ENCODE measurements around the gene MARS1. TPM values are rescaled to one million over a fixed set of nuclear protein-coding genes. Genes with fewer than 3 reads are reported as not detected.

The MARS1 gene
- total RNA-seq, 1 experiment from 2014 or later: 291 TPM

DNA sequence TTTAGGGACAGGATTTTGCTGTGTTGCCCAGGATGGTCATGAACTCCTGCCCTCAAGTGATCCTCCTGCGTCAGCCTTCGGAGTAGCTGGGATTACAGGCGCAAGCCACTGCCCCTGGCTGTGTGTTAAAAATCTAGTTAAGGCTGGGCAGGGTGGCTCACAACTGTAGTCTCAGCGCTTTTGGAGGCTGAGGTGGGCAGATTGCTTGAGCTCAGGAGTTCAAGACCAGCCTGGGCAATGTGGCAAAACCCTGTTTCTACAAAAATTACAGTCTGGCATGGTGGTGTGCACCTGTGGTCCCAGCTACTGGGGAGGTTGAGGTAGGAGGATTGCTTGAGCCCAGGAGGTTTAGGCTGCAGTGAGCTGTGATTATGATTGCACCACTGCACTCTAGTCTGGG is 23.3 kb downstream of the MARS1 start:
- intact Hi-C loops (cut with micrococcal nuclease; ENCODE audit: unreplicated experiment): no loop called here
- TF ChIP-seq POLR2AphosphoS5 (IDR thresholded peaks at IDR 0.05; ENCODE audit: low read depth, low read length) (no peak), TCF7L2 (IDR thresholded peaks at IDR 0.05; ENCODE audit: low read depth, low read length) (no peak), SIN3A (IDR thresholded peaks at IDR 0.05; ENCODE audit: borderline replicate concordance, insufficient read depth, low read depth, low read length) (no peak)
- TF ChIP-seq, protein P1, sequence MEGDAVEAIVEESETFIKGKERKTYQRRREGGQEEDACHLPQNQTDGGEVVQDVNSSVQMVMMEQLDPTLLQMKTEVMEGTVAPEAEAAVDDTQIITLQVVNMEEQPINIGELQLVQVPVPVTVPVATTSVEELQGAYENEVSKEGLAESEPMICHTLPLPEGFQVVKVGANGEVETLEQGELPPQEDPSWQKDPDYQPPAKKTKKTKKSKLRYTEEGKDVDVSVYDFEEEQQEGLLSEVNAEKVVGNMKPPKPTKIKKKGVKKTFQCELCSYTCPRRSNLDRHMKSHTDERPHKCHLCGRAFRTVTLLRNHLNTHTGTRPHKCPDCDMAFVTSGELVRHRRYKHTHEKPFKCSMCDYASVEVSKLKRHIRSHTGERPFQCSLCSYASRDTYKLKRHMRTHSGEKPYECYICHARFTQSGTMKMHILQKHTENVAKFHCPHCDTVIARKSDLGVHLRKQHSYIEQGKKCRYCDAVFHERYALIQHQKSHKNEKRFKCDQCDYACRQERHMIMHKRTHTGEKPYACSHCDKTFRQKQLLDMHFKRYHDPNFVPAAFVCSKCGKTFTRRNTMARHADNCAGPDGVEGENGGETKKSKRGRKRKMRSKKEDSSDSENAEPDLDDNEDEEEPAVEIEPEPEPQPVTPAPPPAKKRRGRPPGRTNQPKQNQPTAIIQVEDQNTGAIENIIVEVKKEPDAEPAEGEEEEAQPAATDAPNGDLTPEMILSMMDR (IDR thresholded peaks at IDR 0.05): no peak
- TF ChIP-seq, protein P2, sequence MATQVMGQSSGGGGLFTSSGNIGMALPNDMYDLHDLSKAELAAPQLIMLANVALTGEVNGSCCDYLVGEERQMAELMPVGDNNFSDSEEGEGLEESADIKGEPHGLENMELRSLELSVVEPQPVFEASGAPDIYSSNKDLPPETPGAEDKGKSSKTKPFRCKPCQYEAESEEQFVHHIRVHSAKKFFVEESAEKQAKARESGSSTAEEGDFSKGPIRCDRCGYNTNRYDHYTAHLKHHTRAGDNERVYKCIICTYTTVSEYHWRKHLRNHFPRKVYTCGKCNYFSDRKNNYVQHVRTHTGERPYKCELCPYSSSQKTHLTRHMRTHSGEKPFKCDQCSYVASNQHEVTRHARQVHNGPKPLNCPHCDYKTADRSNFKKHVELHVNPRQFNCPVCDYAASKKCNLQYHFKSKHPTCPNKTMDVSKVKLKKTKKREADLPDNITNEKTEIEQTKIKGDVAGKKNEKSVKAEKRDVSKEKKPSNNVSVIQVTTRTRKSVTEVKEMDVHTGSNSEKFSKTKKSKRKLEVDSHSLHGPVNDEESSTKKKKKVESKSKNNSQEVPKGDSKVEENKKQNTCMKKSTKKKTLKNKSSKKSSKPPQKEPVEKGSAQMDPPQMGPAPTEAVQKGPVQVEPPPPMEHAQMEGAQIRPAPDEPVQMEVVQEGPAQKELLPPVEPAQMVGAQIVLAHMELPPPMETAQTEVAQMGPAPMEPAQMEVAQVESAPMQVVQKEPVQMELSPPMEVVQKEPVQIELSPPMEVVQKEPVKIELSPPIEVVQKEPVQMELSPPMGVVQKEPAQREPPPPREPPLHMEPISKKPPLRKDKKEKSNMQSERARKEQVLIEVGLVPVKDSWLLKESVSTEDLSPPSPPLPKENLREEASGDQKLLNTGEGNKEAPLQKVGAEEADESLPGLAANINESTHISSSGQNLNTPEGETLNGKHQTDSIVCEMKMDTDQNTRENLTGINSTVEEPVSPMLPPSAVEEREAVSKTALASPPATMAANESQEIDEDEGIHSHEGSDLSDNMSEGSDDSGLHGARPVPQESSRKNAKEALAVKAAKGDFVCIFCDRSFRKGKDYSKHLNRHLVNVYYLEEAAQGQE (IDR thresholded peaks at IDR 0.05; ENCODE audit: insufficient read depth in 1 of 2, low read depth in 2 of 2, low read length in 1 of 2): no peak
- ATAC-seq (no peak), DNase-seq (ENCODE audit: low read depth, low spot score) (no peak)
- H3K4me3 ChIP-seq (ENCODE audit: low read depth in 2 of 2, low read length in 2 of 2): no peak overlapping the region
- peaks cover 16% of the 10 kb centered on the region for H3K4me1 ChIP-seq (ENCODE audit: control insufficient read depth, insufficient read depth, low read length)
- ChIA-PET CTCF (no interaction called here), POLR2A (interaction anchor here (0.6 kb wide), 1 partner anchor 74 kb away, joined by 3 read pairs; no protein-coding TSS in a partner anchor)
- H3K9me3 ChIP-seq (ENCODE audit: control insufficient read depth, insufficient read depth, low read depth, low read length): no peaks in the 10 kb centered on the region
- in situ Hi-C loops (cut with HindIII; ENCODE audit: low pct_unique_long_range_greater_than_20kb, low sequenced_read_pairs): no loop called here
- no peak overlapping the region for H3K27ac ChIP-seq (ENCODE audit: low read length)
- no peaks in the 10 kb centered on the region for H3K27me3 ChIP-seq (ENCODE audit: control insufficient read depth, insufficient read depth, low read length)
- BruUV-seq (replicated peaks): no TSS peak
- H3K36me3 ChIP-seq (ENCODE audit: control insufficient read depth, insufficient read depth, low read length): peaks cover 23% of the 10 kb centered on the region

DNA sequence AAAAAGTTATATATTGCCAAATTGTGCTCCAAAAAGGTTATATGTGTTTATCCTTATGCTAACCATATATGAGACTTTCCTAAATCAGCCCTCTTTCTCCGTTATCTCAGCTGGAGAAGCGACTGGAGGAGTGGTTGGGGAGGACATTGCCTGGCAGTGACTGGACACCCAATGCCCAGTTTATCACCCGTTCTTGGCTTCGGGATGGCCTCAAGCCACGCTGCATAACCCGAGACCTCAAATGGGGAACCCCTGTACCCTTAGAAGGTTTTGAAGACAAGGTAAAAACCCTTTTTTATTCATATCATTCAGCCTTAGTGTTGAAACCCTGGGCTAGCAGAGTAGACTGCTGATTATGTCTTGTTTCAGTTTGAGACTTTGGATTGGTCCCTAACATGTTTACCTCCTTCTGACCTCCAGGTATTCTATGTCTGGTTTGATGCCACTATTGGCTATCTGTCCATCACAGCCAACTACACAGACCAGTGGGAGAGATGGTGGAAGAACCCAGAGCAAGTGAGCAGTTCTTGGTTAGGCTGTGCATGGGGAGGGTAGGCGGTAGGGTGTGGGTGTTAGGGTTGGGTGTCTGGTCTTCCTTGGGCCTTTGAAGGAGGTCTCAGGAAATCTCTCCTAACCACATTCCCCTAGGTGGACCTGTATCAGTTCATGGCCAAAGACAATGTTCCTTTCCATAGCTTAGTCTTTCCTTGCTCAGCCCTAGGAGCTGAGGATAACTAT is 23.9 kb downstream of the MARS1 start:
- ChIA-PET CTCF (interaction anchor here (0.7 kb wide), 1 partner anchor 35 kb away, joined by 3 read pairs; no protein-coding TSS in a partner anchor), POLR2A (interaction anchor here (0.6 kb wide), 1 partner anchor 74 kb away, joined by 3 read pairs; no protein-coding TSS in a partner anchor)
- Histone ChIP-seq H3K9me3 (ENCODE audit: control insufficient read depth, insufficient read depth, low read depth, low read length) (no peaks in the 10 kb centered on the region), H3K36me3 (ENCODE audit: control insufficient read depth, insufficient read depth, low read length) (peaks cover 20% of the 10 kb centered on the region), H3K27me3 (ENCODE audit: control insufficient read depth, insufficient read depth, low read length) (no peaks in the 10 kb centered on the region), H3K4me3 (ENCODE audit: low read depth in 2 of 2, low read length in 2 of 2) (no peak overlapping the region), H3K4me1 (ENCODE audit: control insufficient read depth, insufficient read depth, low read length) (peaks cover 21% of the 10 kb centered on the region), H3K27ac (ENCODE audit: low read length) (no peak overlapping the region)
- no TSS peak for BruUV-seq (replicated peaks)
- in situ Hi-C loops (cut with HindIII; ENCODE audit: low pct_unique_long_range_greater_than_20kb, low sequenced_read_pairs): no loop called here
- TF ChIP-seq TCF7L2 (IDR thresholded peaks at IDR 0.05; ENCODE audit: low read depth, low read length): no peak
- TF ChIP-seq, protein P2 (IDR thresholded peaks at IDR 0.05; ENCODE audit: insufficient read depth in 1 of 2, low read depth in 2 of 2, low read length in 1 of 2): no peak
- TF ChIP-seq POLR2AphosphoS5 (IDR thresholded peaks at IDR 0.05; ENCODE audit: low read depth, low read length): no peak
- no peak for TF ChIP-seq SIN3A (IDR thresholded peaks at IDR 0.05; ENCODE audit: borderline replicate concordance, insufficient read depth, low read depth, low read length)
- TF ChIP-seq, protein P1 (IDR thresholded peaks at IDR 0.05): no peak
- no peak for ATAC-seq
- intact Hi-C loops (cut with micrococcal nuclease; ENCODE audit: unreplicated experiment): no loop called here
- DNase-seq (ENCODE audit: low read depth, low spot score): no peak
